Type B pancreatic cell (in vitro differentiated cells): Measurements from ENCODE around the gene KSR1. TPM values are rescaled to one million over a fixed set of nuclear protein-coding genes. Genes with fewer than 3 reads are reported as not detected.
A peak's percentile ranks its signal among the peaks of the same experiment; 100 is the strongest.

Experiments used
- DNase-seq: peaks from one replicate; pipeline ENCODE4 v3.0.0; 2021; ENCODE audit warnings: mixed read lengths; ENCODE audit not compliant: unreplicated experiment; ENCODE audit errors: extremely low spot score
- H3K27ac Mint-ChIP-seq: 2 replicates; pipeline ENCODE4 v1.8.0; 2021; ENCODE audit warnings: mild to moderate bottlenecking, mixed read lengths
- H3K27me3 Mint-ChIP-seq: 2 replicates; pipeline ENCODE4 v1.8.0; 2021; ENCODE audit warnings: mixed read lengths
- H3K36me3 Mint-ChIP-seq: 2 replicates; pipeline ENCODE4 v1.8.0; 2021; ENCODE audit warnings: mixed read lengths
- H3K4me1 Mint-ChIP-seq: one replicate; pipeline ENCODE4 v1.8.0; 2021; ENCODE audit warnings: mixed read lengths; ENCODE audit not compliant: unreplicated experiment
- H3K4me3 Mint-ChIP-seq: 2 replicates; pipeline ENCODE4 v1.8.0; 2021; ENCODE audit warnings: mild to moderate bottlenecking, mixed read lengths
- H3K9me3 Mint-ChIP-seq: 2 replicates; pipeline ENCODE4 v1.8.0; 2021; ENCODE audit warnings: mixed read lengths
- CTCF ChIP-seq: fragments of 200-600 bp; sonication (generic); conservative IDR thresholded peaks from 2 replicates; pipeline ENCODE4 v1.5.0; 2021; ENCODE audit warnings: antibody characterized with exemption, mild to moderate bottlenecking
- total RNA-seq: library from RNA; stranded (reverse); gene quantifications from 2 replicates; pipeline ENCODE4 v1.2.1, GENCODE V29; 2021; ENCODE audit warnings: low replicate concordance

KSR1 gene
- total RNA-seq, 1 donor from 2014 or later = 57.8 TPM

GRCh38 chr17:27466376-27466742 is 10.1 kb downstream of the KSR1 start:
- Mint-ChIP-seq H3K4me3 (no peak overlapping the region), H3K9me3 (no peaks in the 10 kb centered on the region), H3K4me1 (peaks cover 42% of the 10 kb centered on the region), H3K36me3 (no peaks in the 10 kb centered on the region), H3K27ac (no peak overlapping the region), H3K27me3 (no peaks in the 10 kb centered on the region)
- no peak for DNase-seq
- no peak for TF ChIP-seq CTCF

- Mint-ChIP-seq H3K9me3 (no peaks in the 10 kb centered on the region), H3K27me3 (no peaks in the 10 kb centered on the region), H3K4me1 (peaks cover 42% of the 10 kb centered on the region), H3K4me3 (no peak overlapping the region), H3K27ac (no peak overlapping the region), H3K36me3 (no peaks in the 10 kb centered on the region)
- DNase-seq = no peak
- no peak for TF ChIP-seq CTCF
These were observed 10.6 kb downstream of the KSR1 start for GRCh38 chr17:27466743-27467375.

GRCh38 chr17:27469256-27469655 is 13.0 kb downstream of the KSR1 start:
- Mint-ChIP-seq H3K4me3 (no peak overlapping the region), H3K9me3 (no peaks in the 10 kb centered on the region)

GRCh38 chr17:27471321-27472269 is 15.3 kb downstream of the KSR1 start:
- H3K27ac Mint-ChIP-seq = peak overlapping the region; percentile 64
- TF ChIP-seq CTCF = no peak
- no peaks in the 10 kb centered on the region for H3K27me3 Mint-ChIP-seq
- no peaks in the 10 kb centered on the region for H3K9me3 Mint-ChIP-seq
- H3K36me3 Mint-ChIP-seq = no peaks in the 10 kb centered on the region
- DNase-seq = no peak
- H3K4me1 Mint-ChIP-seq = peaks cover 52% of the 10 kb centered on the region
- H3K4me3 Mint-ChIP-seq = no peak overlapping the region

More at GRCh38 chr17:27469256-27469655, 13.0 kb downstream of the KSR1 start:
- Mint-ChIP-seq H3K4me1 (peaks cover 46% of the 10 kb centered on the region), H3K27me3 (no peaks in the 10 kb centered on the region), H3K27ac (no peak overlapping the region), H3K36me3 (no peaks in the 10 kb centered on the region)
- DNase-seq = no peak
- no peak for TF ChIP-seq CTCF

GRCh38 chr17:27473190-27473747 is 17.0 kb downstream of the KSR1 start:
- Mint-ChIP-seq H3K27ac (no peak overlapping the region), H3K9me3 (no peaks in the 10 kb centered on the region), H3K4me3 (no peak overlapping the region), H3K4me1 (peaks cover 51% of the 10 kb centered on the region), H3K27me3 (no peaks in the 10 kb centered on the region), H3K36me3 (no peaks in the 10 kb centered on the region)
- DNase-seq = no peak
- TF ChIP-seq CTCF = no peak
